GM12878 (cell line): Measurements from ENCODE around the gene SLC6A3. TPM values are rescaled to one million over a fixed set of nuclear protein-coding genes. Genes with fewer than 3 reads are reported as not detected.

Experiments used
- ATAC-seq: fragments of 200-7000 bp; cut with Tn5 transposase; 3 replicates; pipeline ENCODE4 v1.9.1; 2020; ENCODE audit warnings: mild to moderate bottlenecking, moderate library complexity
- BruUV-seq: library from RNA; stranded (reverse); fragments of 400-500 nt; replicated peaks from 2 replicates; lab custom pipeline; 2021; lab: Mats Ljungman, UMichigan
- CTCF ChIA-PET: fragments of 300-600 bp; sonication (Branson Sonifier 250); formaldehyde crosslinking; extraction: SDS; loops from one replicate; lab custom pipeline; 2021; ENCODE audit warnings: inconsistent platforms; lab: Yijun Ruan, JAX
- POLR2A ChIA-PET: fragments of 350-600 bp; formaldehyde crosslinking; extraction: SDS; loops from one replicate; lab custom pipeline; 2021; ENCODE audit warnings: inconsistent platforms; lab: Charles Lee
- RAD21 ChIA-PET: fragments of 300-600 bp; sonication (Branson Sonifier 250); formaldehyde crosslinking; loops from one replicate; lab custom pipeline; 2023; ENCODE audit warnings: antibody characterized with exemption; ENCODE audit not compliant: unreplicated experiment; lab: Charles Lee
- SMC1A ChIA-PET: fragments of 300-600 bp; sonication (Branson Sonifier 250); formaldehyde crosslinking; loops from one replicate; lab custom pipeline; 2023; ENCODE audit not compliant: unreplicated experiment, uncharacterized antibody; lab: Charles Lee
- DNase-seq: peaks from one replicate; pipeline ENCODE4 v3.0.0-alpha.2; 2011; ENCODE audit warnings: low read depth, low spot score
- FAIRE-seq: peaks from 3 replicates; lab custom pipeline; 2011; peaks lifted over from hg19 to GRCh38; lab: Jason Lieb, UNC
- H2AFZ ChIP-seq: 2 replicates; pipeline ENCODE4 v1.6.0; 2011; ENCODE audit warnings: low read depth, low read length, control low read depth; ENCODE audit not compliant: control insufficient read depth
- H3K27ac ChIP-seq: 2 replicates; pipeline ENCODE4 v1.5.1; 2011; ENCODE audit warnings: control low read depth; ENCODE audit not compliant: control insufficient read depth, insufficient read depth
- H3K27me3 ChIP-seq, 2 experiments: replicated peaks in 1 of 2; 2 replicates each; pipeline versions ENCODE4 v1.6.0 to v1.6.1; 2011; ENCODE audit warnings: low read length in 1 of 2; ENCODE audit not compliant: control insufficient read depth in 2 of 2, insufficient read depth in 2 of 2
- H3K36me3 ChIP-seq, 2 experiments: 2 replicates each; pipeline ENCODE4 v1.5.1; 2011; ENCODE audit warnings: low read length in 1 of 2; ENCODE audit not compliant: control insufficient read depth in 2 of 2, insufficient read depth in 2 of 2
- H3K4me1 ChIP-seq: 2 replicates; pipeline ENCODE4 v1.6.1; 2011; ENCODE audit warnings: mild to moderate bottlenecking, low read length, moderate library complexity, mixed read lengths; ENCODE audit not compliant: control insufficient read depth, insufficient read depth
- H3K4me2 ChIP-seq: 2 replicates; pipeline ENCODE4 v1.6.0; 2011; ENCODE audit warnings: control low read depth; ENCODE audit not compliant: control insufficient read depth, insufficient read depth
- H3K4me3 ChIP-seq: fragments of 200-600 bp; sonication (generic); 2 replicates; pipeline ENCODE4 v1.5.1; 2016
- H3K79me2 ChIP-seq: 2 replicates; pipeline ENCODE4 v1.6.0; 2011; ENCODE audit warnings: low read length; ENCODE audit not compliant: control insufficient read depth, insufficient read depth
- H3K9ac ChIP-seq: 2 replicates; pipeline ENCODE4 v1.8.0; 2011; ENCODE audit warnings: low read length, control low read depth, mixed read lengths; ENCODE audit not compliant: control insufficient read depth, insufficient read depth
- H3K9me3 ChIP-seq: replicated peaks from 3 replicates; pipeline ENCODE4 v1.5.1; 2011; ENCODE audit warnings: mild to moderate bottlenecking, low read length; ENCODE audit not compliant: control insufficient read depth, insufficient read depth
- H4K20me1 ChIP-seq: 2 replicates; pipeline ENCODE4 v1.6.0; 2011; ENCODE audit not compliant: control insufficient read depth, insufficient read depth
- CHD1 ChIP-seq: IDR thresholded peaks from 2 replicates; pipeline ENCODE4 v1.6.1; 2012; ENCODE audit warnings: low read depth, low read length, improper control_type of control experiment
- GATAD2B ChIP-seq: fragments of 450-650 bp; conservative IDR thresholded peaks from 2 replicates; pipeline ENCODE4 v1.6.1; 2017; ENCODE audit warnings: low read depth, mild to moderate bottlenecking, moderate library complexity
- POLR2AphosphoS2 ChIP-seq: IDR thresholded peaks from 2 replicates; pipeline ENCODE4 v1.6.1; 2011; ENCODE audit warnings: low read depth, mild to moderate bottlenecking, low read length, improper control_type of control experiment, moderate library complexity
- RFX5 ChIP-seq: IDR thresholded peaks from 2 replicates; pipeline ENCODE4 v1.6.1; 2011; ENCODE audit warnings: low read depth, low read length, improper control_type of control experiment
- SUZ12 ChIP-seq: fragments of 200-600 bp; sonication (generic); IDR thresholded peaks from one replicate; pipeline ENCODE4 v1.6.1; 2018; ENCODE audit warnings: antibody characterized with exemption, mild to moderate bottlenecking; ENCODE audit not compliant: unreplicated experiment
- YY1 ChIP-seq: IDR thresholded peaks from 2 replicates; pipeline ENCODE4 v1.6.1; 2011; ENCODE audit warnings: low read depth, mild to moderate bottlenecking, low read length
- WGBS: methylation state at CpG from one replicate; pipeline ENCODE4 v1.1.6; 2016; ENCODE audit warnings: low lambda C conversion rate; ENCODE audit not compliant: insufficient replicate concordance, insufficient coverage; ENCODE audit errors: missing lambda C conversion rate; 5-methylcytosine and 5-hydroxymethylcytosine counted together
- in situ Hi-C: fragments of 300-500 bp; cut with MboI; formaldehyde crosslinking; loops from 9 replicates; pipeline ENCODE4 v1.14.3; 2018; ENCODE audit warnings: mixed read lengths
- intact Hi-C: fragments of 100-400 bp; cut with micrococcal nuclease; formaldehyde crosslinking; loops from one replicate; pipeline ENCODE4 v1.14.2; 2022; ENCODE audit not compliant: unreplicated experiment
- polyA plus RNA-seq, 11 experiments: library from polyadenylated mRNA; depleted of rRNA in 4 of 11; unstranded in 6 of 11; stranded (reverse) in 5 of 11; fragments of >200 nt; fragmentation: Nextera tagmentation in 4 of 11; fragmentation: Illumina TruSeq in 1 of 11; extraction: Ambion mirVana in 4 of 11; extraction: Trizol in 1 of 11; gene quantifications; 1 replicate in 1 of 11; 2 replicates in 10 of 11; pipeline versions ENCODE4 v1.2.1 to v1.2.3, GENCODE V29; 2011 to 2016; ENCODE audit warnings: inconsistent platforms in 2 of 11, missing spikeins in 2 of 11, low read depth in 1 of 11
- total RNA-seq, 4 experiments: library from RNA; depleted of rRNA in 3 of 4; stranded (reverse); fragments of >200 nt in 3 of 4; fragmentation: Illumina TruSeq in 1 of 4; extraction: Trizol in 1 of 4; gene quantifications; 2 replicates each; pipeline versions ENCODE4 v1.2.1 to v1.2.3, GENCODE V29; 2013 to 2021
- TF ChIP-seq, protein P1 (sequence below): fragments of 450-650 bp; IDR thresholded peaks from 2 replicates; pipeline ENCODE4 v1.6.1; 2017; ENCODE audit warnings: mild to moderate bottlenecking, low read depth, inconsistent platforms; ENCODE audit not compliant: poor library complexity, severe bottlenecking
- TF ChIP-seq, protein P2 (sequence below): fragments of 450-650 bp; IDR thresholded peaks from 2 replicates; pipeline ENCODE4 v1.6.1; 2017; ENCODE audit warnings: mild to moderate bottlenecking, moderate library complexity

The SLC6A3 gene
- total and polyA plus RNA-seq, 10 of the 15 experiments (the other 5 are each of a cell fraction or from before 2014, with no cell fraction given), result 0.01 TPM; not detected in 9

DNA sequence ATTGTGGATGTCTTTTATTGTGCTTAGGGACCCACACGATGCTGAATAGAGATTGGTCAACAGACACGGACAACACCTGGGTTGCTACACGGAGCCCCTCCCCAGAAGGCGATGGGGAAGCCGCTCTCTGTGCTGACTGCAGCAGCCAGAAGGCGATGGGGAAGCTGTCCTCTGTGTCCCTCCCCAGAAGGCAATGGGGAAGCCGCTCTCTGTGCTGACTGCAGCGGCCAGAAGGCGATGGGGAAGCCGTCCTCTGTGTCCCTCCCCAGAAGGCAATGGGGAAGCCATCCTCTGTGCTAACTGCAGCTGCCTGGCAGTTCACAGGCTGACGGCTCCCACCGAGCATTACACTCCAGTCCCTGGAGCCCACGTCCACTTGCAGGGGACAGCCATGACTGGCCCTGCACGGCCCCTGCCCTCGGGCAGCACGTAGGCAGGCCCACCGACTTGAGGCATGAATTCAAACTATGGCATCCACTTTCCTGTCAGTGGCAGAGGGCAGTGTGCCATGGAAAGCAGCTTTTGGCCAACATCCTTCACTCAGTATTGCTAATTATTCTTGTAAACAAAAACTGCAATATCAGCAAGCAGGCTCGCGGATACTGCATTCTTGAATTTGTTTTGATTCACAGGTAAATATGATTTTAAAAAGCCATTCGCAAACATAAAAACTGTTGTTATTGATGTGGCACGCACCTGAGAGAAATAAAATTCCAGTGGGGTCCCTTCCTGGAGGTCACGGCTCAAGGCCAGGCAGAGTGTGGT, 52.3 kb downstream of the SLC6A3 start:
- in situ Hi-C loops, result no loop called here
- Histone ChIP-seq H3K9ac (no peak overlapping the region), H3K27ac (no peak overlapping the region), H3K4me3 (no peak overlapping the region), H2AFZ (no peak overlapping the region), H3K9me3 (no peaks in the 10 kb centered on the region), H3K79me2 (no peaks in the 10 kb centered on the region), H3K36me3 (no peaks in the 10 kb centered on the region), H3K4me1 (no peaks in the 10 kb centered on the region), H4K20me1 (no peaks in the 10 kb centered on the region), H3K27me3 (peaks cover 0 to 6% of the 10 kb centered on the region in 2 experiments; a peak in 3 of 4 replicates), H3K4me2 (no peak overlapping the region)
- SMC1A ChIA-PET, result no interaction called here
- CTCF ChIA-PET, result no interaction called here
- intact Hi-C loops, result no loop called here
- POLR2A ChIA-PET, result no interaction called here
- ATAC-seq (no peak), FAIRE-seq (no peak), DNase-seq (no peak)
- RAD21 ChIA-PET, result no interaction called here
- TF ChIP-seq, protein P1, sequence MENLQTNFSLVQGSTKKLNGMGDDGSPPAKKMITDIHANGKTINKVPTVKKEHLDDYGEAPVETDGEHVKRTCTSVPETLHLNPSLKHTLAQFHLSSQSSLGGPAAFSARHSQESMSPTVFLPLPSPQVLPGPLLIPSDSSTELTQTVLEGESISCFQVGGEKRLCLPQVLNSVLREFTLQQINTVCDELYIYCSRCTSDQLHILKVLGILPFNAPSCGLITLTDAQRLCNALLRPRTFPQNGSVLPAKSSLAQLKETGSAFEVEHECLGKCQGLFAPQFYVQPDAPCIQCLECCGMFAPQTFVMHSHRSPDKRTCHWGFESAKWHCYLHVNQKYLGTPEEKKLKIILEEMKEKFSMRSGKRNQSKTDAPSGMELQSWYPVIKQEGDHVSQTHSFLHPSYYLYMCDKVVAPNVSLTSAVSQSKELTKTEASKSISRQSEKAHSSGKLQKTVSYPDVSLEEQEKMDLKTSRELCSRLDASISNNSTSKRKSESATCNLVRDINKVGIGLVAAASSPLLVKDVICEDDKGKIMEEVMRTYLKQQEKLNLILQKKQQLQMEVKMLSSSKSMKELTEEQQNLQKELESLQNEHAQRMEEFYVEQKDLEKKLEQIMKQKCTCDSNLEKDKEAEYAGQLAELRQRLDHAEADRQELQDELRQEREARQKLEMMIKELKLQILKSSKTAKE, result no peak
- TF ChIP-seq RFX5, result no peak
- TF ChIP-seq, protein P2, sequence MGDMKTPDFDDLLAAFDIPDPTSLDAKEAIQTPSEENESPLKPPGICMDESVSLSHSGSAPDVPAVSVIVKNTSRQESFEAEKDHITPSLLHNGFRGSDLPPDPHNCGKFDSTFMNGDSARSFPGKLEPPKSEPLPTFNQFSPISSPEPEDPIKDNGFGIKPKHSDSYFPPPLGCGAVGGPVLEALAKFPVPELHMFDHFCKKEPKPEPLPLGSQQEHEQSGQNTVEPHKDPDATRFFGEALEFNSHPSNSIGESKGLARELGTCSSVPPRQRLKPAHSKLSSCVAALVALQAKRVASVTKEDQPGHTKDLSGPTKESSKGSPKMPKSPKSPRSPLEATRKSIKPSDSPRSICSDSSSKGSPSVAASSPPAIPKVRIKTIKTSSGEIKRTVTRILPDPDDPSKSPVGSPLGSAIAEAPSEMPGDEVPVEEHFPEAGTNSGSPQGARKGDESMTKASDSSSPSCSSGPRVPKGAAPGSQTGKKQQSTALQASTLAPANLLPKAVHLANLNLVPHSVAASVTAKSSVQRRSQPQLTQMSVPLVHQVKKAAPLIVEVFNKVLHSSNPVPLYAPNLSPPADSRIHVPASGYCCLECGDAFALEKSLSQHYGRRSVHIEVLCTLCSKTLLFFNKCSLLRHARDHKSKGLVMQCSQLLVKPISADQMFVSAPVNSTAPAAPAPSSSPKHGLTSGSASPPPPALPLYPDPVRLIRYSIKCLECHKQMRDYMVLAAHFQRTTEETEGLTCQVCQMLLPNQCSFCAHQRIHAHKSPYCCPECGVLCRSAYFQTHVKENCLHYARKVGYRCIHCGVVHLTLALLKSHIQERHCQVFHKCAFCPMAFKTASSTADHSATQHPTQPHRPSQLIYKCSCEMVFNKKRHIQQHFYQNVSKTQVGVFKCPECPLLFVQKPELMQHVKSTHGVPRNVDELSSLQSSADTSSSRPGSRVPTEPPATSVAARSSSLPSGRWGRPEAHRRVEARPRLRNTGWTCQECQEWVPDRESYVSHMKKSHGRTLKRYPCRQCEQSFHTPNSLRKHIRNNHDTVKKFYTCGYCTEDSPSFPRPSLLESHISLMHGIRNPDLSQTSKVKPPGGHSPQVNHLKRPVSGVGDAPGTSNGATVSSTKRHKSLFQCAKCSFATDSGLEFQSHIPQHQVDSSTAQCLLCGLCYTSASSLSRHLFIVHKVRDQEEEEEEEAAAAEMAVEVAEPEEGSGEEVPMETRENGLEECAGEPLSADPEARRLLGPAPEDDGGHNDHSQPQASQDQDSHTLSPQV, result no peak
- TF ChIP-seq CHD1, result no peak
- no peak for TF ChIP-seq GATAD2B
- no peak for TF ChIP-seq YY1
- no peak for TF ChIP-seq POLR2AphosphoS2
- no peak for TF ChIP-seq SUZ12
- 28% methylated on average over 21 of the region's 22 CpGs for WGBS
- no TSS peak for BruUV-seq
